Body of pancreas (tissue), 4 donors: ENCODE results near the gene ACOX3. TPM values are rescaled to one million over a fixed set of nuclear protein-coding genes. Genes with fewer than 3 reads are reported as not detected.

Experiments
- ATAC-seq: fragments of 150-250 bp; one replicate; pipeline ENCODE4 v1.9.1; 2016
- DNase-seq, 4 donors: peaks; one replicate each; pipeline ENCODE4 v3.0.0-alpha.2; 2019
- H3K27ac ChIP-seq, 4 donors: fragments of 200-600 bp; sonication (generic); 1 replicate in 3 of 4; 2 replicates in 1 of 4; pipeline versions ENCODE4 v1.5.1 to v1.6.1; 2016 to 2019; ENCODE audit warnings: mild to moderate bottlenecking in 1 of 4, mixed read lengths in 1 of 4, moderate library complexity in 1 of 4
- H3K27me3 ChIP-seq, 2 donors: fragments of 200-600 bp; sonication (generic); one replicate each; pipeline ENCODE4 v1.6.0; 2016; ENCODE audit warnings: mild to moderate bottlenecking in 1 of 2
- H3K36me3 ChIP-seq, 2 donors: fragments of 200-600 bp; sonication (generic); replicated peaks in 1 of 2; 2 replicates each; pipeline ENCODE4 v1.5.1; 2016; ENCODE audit warnings: low read depth in 2 of 2; ENCODE audit not compliant: insufficient read depth in 1 of 2
- H3K4me1 ChIP-seq: fragments of 200-600 bp; sonication (generic); one replicate; pipeline ENCODE4 v1.6.0; 2016
- H3K4me3 ChIP-seq, 2 donors: fragments of 200-600 bp; sonication (generic); 1 replicate in 1 of 2; 2 replicates in 1 of 2; pipeline ENCODE4 v1.5.1; 2016 to 2019
- H3K9me3 ChIP-seq, 3 donors: fragments of 200-600 bp; sonication (generic); 1 replicate in 2 of 3; 2 replicates in 1 of 3; pipeline ENCODE4 v1.5.1; 2016
- POLR2A ChIP-seq, 3 donors: fragments of 450-650 bp; IDR thresholded peaks; one replicate each; pipeline ENCODE4 v1.6.1; 2016; ENCODE audit warnings: antibody characterized with exemption in 3 of 3, mild to moderate bottlenecking in 2 of 3
- WGBS, 2 donors: methylation state at CpG; one replicate each; pipeline ENCODE4 v1.1.5; 2017; 5-methylcytosine and 5-hydroxymethylcytosine counted together
- intact Hi-C: fragments of 100-400 bp; cut with DNase I; formaldehyde crosslinking; loops from one replicate; pipeline ENCODE4 v1.15.1; 2023
- total RNA-seq, 2 donors: library from RNA; depleted of rRNA; stranded (reverse); fragments of >200 nt; gene quantifications; one replicate each; pipeline ENCODE4 v1.1.0, GENCODE V29; 2016
- TF ChIP-seq, protein P1 (sequence below), 7 experiments: fragments of 450-650 bp in 4 of 7; fragments of 200-600 bp in 3 of 7; sonication (generic) in 3 of 7; IDR thresholded peaks; one replicate each; pipeline ENCODE4 v1.5.1; 2016 to 2019; ENCODE audit warnings: antibody characterized with exemption in 7 of 7

The ACOX3 gene
- total RNA-seq, 2 donors from 2014 or later, result 18.4 to 23.4 TPM

DNA sequence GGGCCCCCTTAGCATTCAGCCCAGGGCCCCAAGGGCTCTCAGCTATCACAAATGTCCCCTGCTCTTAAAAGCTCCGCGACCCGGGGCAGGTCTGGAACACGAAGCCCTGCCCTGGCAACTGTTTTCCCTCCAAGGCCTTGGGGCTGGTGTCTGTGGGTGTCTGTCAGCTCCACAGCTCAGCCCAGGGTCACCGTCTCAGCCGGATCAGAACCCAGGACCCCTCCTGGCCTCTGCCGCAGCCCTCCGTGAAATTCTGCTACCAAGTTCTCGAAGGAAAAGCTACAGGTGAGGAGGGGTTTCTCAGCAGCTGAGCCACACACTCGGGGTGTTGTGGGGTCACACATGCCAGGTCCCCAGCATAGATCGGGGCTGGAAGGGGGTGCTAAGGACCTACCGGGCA is 61.2 kb downstream of the ACOX3 start:
- ATAC-seq, result no peak
- WGBS, 2 donors, result 92 to 100% methylated on average over 5 to 12 of the region's 12 CpGs
- DNase-seq, result no peak
- H3K4me1 ChIP-seq, result no peaks in the 10 kb centered on the region
- intact Hi-C loops, result no loop called here
- H3K36me3 ChIP-seq, result peaks cover 0 to 4% of the 10 kb centered on the region in 2 donors
- H3K27ac ChIP-seq, result no peak overlapping the region
- H3K27me3 ChIP-seq, result no peaks in the 10 kb centered on the region
- H3K4me3 ChIP-seq, result no peak overlapping the region
- no peaks in the 10 kb centered on the region for H3K9me3 ChIP-seq
- TF ChIP-seq, protein P1, sequence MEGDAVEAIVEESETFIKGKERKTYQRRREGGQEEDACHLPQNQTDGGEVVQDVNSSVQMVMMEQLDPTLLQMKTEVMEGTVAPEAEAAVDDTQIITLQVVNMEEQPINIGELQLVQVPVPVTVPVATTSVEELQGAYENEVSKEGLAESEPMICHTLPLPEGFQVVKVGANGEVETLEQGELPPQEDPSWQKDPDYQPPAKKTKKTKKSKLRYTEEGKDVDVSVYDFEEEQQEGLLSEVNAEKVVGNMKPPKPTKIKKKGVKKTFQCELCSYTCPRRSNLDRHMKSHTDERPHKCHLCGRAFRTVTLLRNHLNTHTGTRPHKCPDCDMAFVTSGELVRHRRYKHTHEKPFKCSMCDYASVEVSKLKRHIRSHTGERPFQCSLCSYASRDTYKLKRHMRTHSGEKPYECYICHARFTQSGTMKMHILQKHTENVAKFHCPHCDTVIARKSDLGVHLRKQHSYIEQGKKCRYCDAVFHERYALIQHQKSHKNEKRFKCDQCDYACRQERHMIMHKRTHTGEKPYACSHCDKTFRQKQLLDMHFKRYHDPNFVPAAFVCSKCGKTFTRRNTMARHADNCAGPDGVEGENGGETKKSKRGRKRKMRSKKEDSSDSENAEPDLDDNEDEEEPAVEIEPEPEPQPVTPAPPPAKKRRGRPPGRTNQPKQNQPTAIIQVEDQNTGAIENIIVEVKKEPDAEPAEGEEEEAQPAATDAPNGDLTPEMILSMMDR (IDR thresholded peaks at IDR 0.05), result no peak
- TF ChIP-seq POLR2A (IDR thresholded peaks at IDR 0.05), result no peak

DNA sequence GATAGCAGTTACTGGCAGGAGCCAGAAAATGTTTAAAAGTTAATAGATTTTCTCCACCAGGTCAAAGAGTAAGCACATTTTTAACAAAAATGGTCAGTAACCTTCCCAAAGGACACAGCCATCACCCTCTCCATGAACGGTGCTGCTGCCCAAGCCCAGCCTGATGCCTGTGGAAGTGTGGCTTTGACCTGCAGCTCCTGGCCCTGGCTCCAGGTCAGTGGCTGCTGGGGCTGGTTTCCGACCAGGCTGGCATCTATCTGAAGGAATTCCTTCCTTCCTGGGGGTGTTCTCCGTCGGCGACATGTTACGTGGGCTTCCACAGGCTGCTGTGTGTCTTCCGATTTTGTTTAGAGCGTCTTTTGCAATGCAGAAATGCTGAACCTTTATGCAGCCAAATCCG is 61.7 kb downstream of the ACOX3 start:
- Histone ChIP-seq H3K9me3 (no peaks in the 10 kb centered on the region), H3K27me3 (no peaks in the 10 kb centered on the region), H3K36me3 (peaks cover 0 to 4% of the 10 kb centered on the region in 2 donors), H3K4me1 (no peaks in the 10 kb centered on the region), H3K4me3 (no peak overlapping the region), H3K27ac (no peak overlapping the region)
- ATAC-seq (no peak), DNase-seq (no peak)
- intact Hi-C loops, result no loop called here
- 84 to 91% methylated on average over 9 of the region's 9 CpGs for WGBS, 2 donors
- no peak for TF ChIP-seq POLR2A (IDR thresholded peaks at IDR 0.05)
- TF ChIP-seq, protein P1 (IDR thresholded peaks at IDR 0.05), result no peak

DNA sequence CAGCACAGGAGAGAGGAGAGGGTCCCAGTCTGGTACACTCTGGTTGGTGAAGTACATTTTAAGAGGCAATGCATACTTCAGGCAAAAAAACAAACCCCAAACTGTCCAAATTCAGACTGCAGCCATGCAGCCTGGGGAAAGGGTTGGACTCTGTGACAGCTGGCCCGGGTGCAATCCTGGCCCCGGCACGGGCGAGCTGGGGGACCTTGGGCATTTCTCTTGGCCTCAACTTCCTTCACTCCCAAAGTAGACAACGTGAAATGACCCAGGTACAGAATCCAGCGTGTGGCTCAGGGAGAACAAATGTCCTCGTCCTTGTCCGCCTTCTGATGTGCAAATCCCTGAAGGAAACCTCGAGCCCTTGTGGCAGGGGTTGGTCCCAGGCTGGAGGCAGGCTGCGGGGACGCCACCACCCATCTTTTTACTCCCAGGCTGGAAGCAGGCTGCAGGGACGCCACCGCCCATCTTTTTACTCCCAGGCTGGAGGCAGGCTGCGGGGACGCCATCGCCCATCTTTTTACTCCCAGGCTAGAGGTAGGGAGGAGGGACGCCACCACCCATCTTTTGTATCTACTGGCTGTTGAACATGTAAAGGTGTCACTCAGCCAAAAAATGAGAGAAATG is 62.3 kb downstream of the ACOX3 start:
- H3K36me3 ChIP-seq, result peaks cover 0 to 4% of the 10 kb centered on the region in 2 donors
- WGBS, 2 donors, result 88 to 91% methylated on average over 14 to 17 of the region's 17 CpGs
- H3K4me1 ChIP-seq, result no peaks in the 10 kb centered on the region
- H3K27ac ChIP-seq, result no peak overlapping the region
- DNase-seq (no peak), ATAC-seq (no peak)
- H3K9me3 ChIP-seq, result no peaks in the 10 kb centered on the region
- H3K27me3 ChIP-seq, result no peaks in the 10 kb centered on the region
- TF ChIP-seq POLR2A (IDR thresholded peaks at IDR 0.05), result no peak
- TF ChIP-seq, protein P1 (IDR thresholded peaks at IDR 0.05), result no peak
- intact Hi-C loops, result no loop called here
- H3K4me3 ChIP-seq, result no peak overlapping the region

DNA sequence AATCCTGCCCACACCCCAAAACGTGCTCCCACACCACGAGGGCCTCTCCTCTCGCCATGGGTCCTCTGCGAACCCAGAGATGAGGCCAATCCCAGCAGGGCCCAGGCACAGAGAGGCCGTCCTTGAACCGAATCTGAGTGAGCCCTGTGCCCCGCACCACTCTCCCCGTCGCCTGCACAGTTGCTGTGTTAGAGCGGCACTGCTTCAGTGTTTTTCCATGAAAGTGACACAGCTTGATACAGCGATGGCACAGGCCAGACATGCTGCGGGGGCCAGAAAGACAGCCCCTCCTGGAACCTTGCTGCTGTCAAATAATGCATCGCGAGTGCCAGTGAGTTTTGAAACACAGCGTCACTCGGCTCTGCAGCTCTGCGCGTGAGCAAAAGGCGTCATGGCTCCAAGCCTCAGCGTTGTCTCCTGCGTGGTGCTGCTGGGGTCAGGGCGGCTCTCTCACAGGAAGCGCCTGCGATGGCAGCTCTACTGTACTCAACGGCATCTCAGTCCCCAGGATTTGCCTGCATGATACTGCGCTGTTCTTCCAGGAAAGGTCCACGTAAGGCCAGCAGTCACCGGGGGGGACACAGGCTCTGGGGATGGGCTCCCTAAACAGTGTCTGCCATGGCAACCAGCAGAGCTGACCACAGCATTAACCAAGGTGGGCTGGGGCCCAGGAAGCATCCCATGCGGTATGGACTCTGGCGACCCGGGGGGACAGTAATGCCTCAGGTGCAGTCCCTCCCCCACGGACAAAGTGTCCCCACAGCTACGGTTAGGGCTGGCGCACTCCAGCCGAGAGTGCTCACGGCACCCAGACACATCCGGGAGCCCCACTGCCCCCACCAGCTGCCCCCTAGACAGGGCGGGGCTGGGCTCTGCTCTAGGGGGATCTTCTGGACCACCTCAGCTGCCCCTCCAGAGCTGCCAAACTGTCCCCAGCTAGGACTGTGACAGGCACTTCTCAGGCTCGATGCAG is 63.1 kb downstream of the ACOX3 start:
- TF ChIP-seq POLR2A (IDR thresholded peaks at IDR 0.05), result no peak
- TF ChIP-seq, protein P1 (IDR thresholded peaks at IDR 0.05), result no peak
- no peaks in the 10 kb centered on the region for H3K27me3 ChIP-seq
- no peak overlapping the region for H3K27ac ChIP-seq
- no peak for ATAC-seq
- no peak overlapping the region for H3K4me3 ChIP-seq
- H3K4me1 ChIP-seq, result no peaks in the 10 kb centered on the region
- no peaks in the 10 kb centered on the region for H3K9me3 ChIP-seq
- peaks cover 0 to 4% of the 10 kb centered on the region in 2 donors for H3K36me3 ChIP-seq
- DNase-seq, result no peak
- 93 to 94% methylated on average over 35 to 39 of the region's 39 CpGs for WGBS, 2 donors
- intact Hi-C loops, result no loop called here
